HepG2 (cell line): ENCODE data around the gene RASAL1. TPM values are rescaled to one million over a fixed set of nuclear protein-coding genes. Genes with fewer than 3 reads are reported as not detected.
A peak's percentile ranks its signal among the peaks of the same experiment; 100 is the strongest.

Source experiments
- ATAC-seq: fragments of 200-7000 bp; cut with Tn5 transposase; 3 replicates; pipeline ENCODE4 v1.9.1; 2020; ENCODE audit warnings: mild to moderate bottlenecking, moderate library complexity
- BruUV-seq: library from RNA; stranded (reverse); fragments of 400-500 nt; replicated peaks from 2 replicates; lab custom pipeline; 2021; lab: Mats Ljungman, UMichigan
- CTCF ChIA-PET: fragments of 300-600 bp; formaldehyde crosslinking; extraction: SDS; loops from one replicate; lab custom pipeline; 2021; ENCODE audit warnings: low total read pairs, inconsistent platforms, low intra/inter-chr PET ratio; lab: Yijun Ruan, JAX
- POLR2A ChIA-PET: fragments of 350-600 bp; sonication (Branson Sonifier 250); formaldehyde crosslinking; loops from one replicate; lab custom pipeline; 2020; ENCODE audit warnings: antibody characterized with exemption, inconsistent platforms; lab: Yijun Ruan, JAX
- DNase-seq: peaks from one replicate; pipeline ENCODE4 v3.0.0-alpha.2; 2015; ENCODE audit warnings: low spot score
- FAIRE-seq: peaks from 3 replicates; lab custom pipeline; 2011; peaks lifted over from hg19 to GRCh38; lab: Jason Lieb, UNC
- H2AFZ ChIP-seq: one replicate; pipeline ENCODE4 v1.6.1; 2011; ENCODE audit warnings: low read length, inconsistent platforms
- H3K27ac ChIP-seq: fragments of 300-600 bp; 3 replicates; pipeline ENCODE4 v1.8.0; 2011; ENCODE audit warnings: mixed run types, mild to moderate bottlenecking, mixed read lengths, low read length, inconsistent platforms; ENCODE audit not compliant: insufficient read depth; ENCODE audit errors: extremely low read length
- H3K27me3 ChIP-seq, 2 experiments: fragments of 200-600 bp in 1 of 2; 2 replicates in 1 of 2; 3 replicates in 1 of 2; pipeline versions ENCODE4 v1.6.0 to v1.8.0; 2011; ENCODE audit warnings: low read length in 2 of 2, mild to moderate bottlenecking in 2 of 2, moderate library complexity in 2 of 2, inconsistent platforms in 1 of 2; ENCODE audit not compliant: insufficient read depth in 2 of 2, control insufficient read depth in 1 of 2
- H3K36me3 ChIP-seq, 2 experiments: fragments of 200-600 bp in 1 of 2; replicated peaks in 1 of 2; 2 replicates in 1 of 2; 3 replicates in 1 of 2; pipeline versions ENCODE4 v1.5.1 to v1.8.0; 2011; ENCODE audit warnings: low read length in 2 of 2, inconsistent platforms in 1 of 2; ENCODE audit not compliant: insufficient read depth in 2 of 2, control insufficient read depth in 1 of 2
- H3K4me1 ChIP-seq: 2 replicates; pipeline ENCODE4 v1.5.1; 2012; ENCODE audit warnings: low read length, inconsistent platforms; ENCODE audit not compliant: insufficient read depth
- H3K4me2 ChIP-seq: 2 replicates; pipeline ENCODE4 v1.6.0; 2011; ENCODE audit warnings: low read depth, low read length, inconsistent platforms
- H3K4me3 ChIP-seq, 3 experiments: fragments of 200-600 bp in 1 of 3; sonication (generic), shearing (Covaris generic) in 1 of 3; replicated peaks in 1 of 3; 2 replicates each; pipeline ENCODE4 v1.5.1; 2011 to 2016; ENCODE audit warnings: low read length in 3 of 3, inconsistent platforms in 2 of 3, low read depth in 2 of 3, mild to moderate bottlenecking in 2 of 3, control low read depth in 1 of 3, mixed read lengths in 1 of 3; ENCODE audit not compliant: insufficient read depth in 1 of 3
- H3K79me2 ChIP-seq: one replicate; pipeline ENCODE4 v1.6.1; 2011; ENCODE audit warnings: low read length, inconsistent platforms; ENCODE audit not compliant: insufficient read depth
- H3K9ac ChIP-seq: 2 replicates; pipeline ENCODE4 v1.6.0; 2011; ENCODE audit warnings: mild to moderate bottlenecking, low read depth, low read length, inconsistent platforms; ENCODE audit not compliant: insufficient read depth
- H3K9me3 ChIP-seq: 2 replicates; pipeline ENCODE4 v1.5.1; 2012; ENCODE audit warnings: mild to moderate bottlenecking, low read length
- H4K20me1 ChIP-seq: 2 replicates; pipeline ENCODE4 v1.6.0; 2011; ENCODE audit warnings: inconsistent platforms, mild to moderate bottlenecking, low read length, moderate library complexity; ENCODE audit not compliant: insufficient read depth
- GMEB2 ChIP-seq: IDR thresholded peaks from 2 replicates; pipeline ENCODE4 v1.6.1; 2016; ENCODE audit warnings: missing biosample characterization, missing genetic modification reagents, low read depth
- ZKSCAN1 ChIP-seq: fragments of 150-350 bp; IDR thresholded peaks from 2 replicates; pipeline ENCODE4 v1.6.1; 2014; ENCODE audit warnings: low read length
- ZNF121 ChIP-seq: sonication (generic); formaldehyde crosslinking; IDR thresholded peaks from 2 replicates; pipeline ENCODE4 v1.5.0; 2020; ENCODE audit warnings: mild to moderate bottlenecking, missing genetic modification reagents
- WGBS: methylation state at CpG from one replicate; pipeline ENCODE4 v1.1.6; 2017; ENCODE audit warnings: low lambda C conversion rate; 5-methylcytosine and 5-hydroxymethylcytosine counted together
- in situ Hi-C: cut with HindIII; loops from 2 replicates; pipeline ENCODE4 v1.10.0; 2017; ENCODE audit warnings: low pct_unique_long_range_greater_than_20kb; ENCODE audit not compliant: extremely low pct_ligation_motif_present
- intact Hi-C: fragments of 100-400 bp; cut with micrococcal nuclease; formaldehyde crosslinking; loops from one replicate; pipeline ENCODE4 v1.10.0; 2022; ENCODE audit not compliant: unreplicated experiment
- polyA plus RNA-seq, 8 experiments: library from polyadenylated mRNA; depleted of rRNA in 3 of 8; stranded (reverse) in 7 of 8; unstranded in 1 of 8; fragments of >200 nt; fragmentation: Illumina TruSeq in 4 of 8; extraction: Trizol in 4 of 8; gene quantifications; 2 replicates each; pipeline versions ENCODE4 v1.2.1 to v1.2.3, GENCODE V29; 2011 to 2016; ENCODE audit warnings: low read depth in 4 of 8, missing spikeins in 1 of 8, mixed read lengths in 1 of 8; ENCODE audit not compliant: insufficient read depth in 1 of 8
- total RNA-seq, 5 experiments: library from RNA; depleted of rRNA; stranded (reverse); fragments of >200 nt; fragmentation: Illumina TruSeq; extraction: Trizol; gene quantifications; 2 replicates each; pipeline ENCODE4 v1.2.3, GENCODE V29; 2016; ENCODE audit warnings: low read depth in 1 of 5

RASAL1 gene
- total and polyA plus RNA-seq, 2 of the 13 experiments (the other 11 are each of a cell fraction or from before 2014, with no cell fraction given): not detected

GRCh38 chr12:113075137-113075683 is 60.4 kb downstream of the RASAL1 start:
- Histone ChIP-seq H4K20me1 (no peaks in the 10 kb centered on the region), H3K27me3 (peaks cover 6 to 9% of the 10 kb centered on the region in 2 experiments; a peak in 3 of 5 replicates), H3K4me1 (peaks cover 23% of the 10 kb centered on the region), H3K4me3 (no peak overlapping the region), H3K9me3 (no peaks in the 10 kb centered on the region), H3K27ac (no peak overlapping the region), H3K79me2 (no peaks in the 10 kb centered on the region), H3K4me2 (no peak overlapping the region), H2AFZ (no peak overlapping the region), H3K9ac (no peak overlapping the region), H3K36me3 (no peaks in the 10 kb centered on the region)
- no peak for DNase-seq
- intact Hi-C loops (no loop called here), in situ Hi-C loops (no loop called here)
- no TSS peak for BruUV-seq
- no peak for ATAC-seq
- FAIRE-seq: no peak
- WGBS: 35% methylated on average over 6 of the region's 6 CpGs
- POLR2A ChIA-PET: no interaction called here
- CTCF ChIA-PET: no interaction called here
- TF ChIP-seq ZNF121 (CRISPR knock-in tag): no peak

- Histone ChIP-seq H3K9ac (no peak overlapping the region), H3K4me2 (no peak overlapping the region), H3K27ac (no peak overlapping the region)
- TF ChIP-seq ZKSCAN1 (peak; percentile 47; the same call in 1 of the 2 replicates), GMEB2 (no peak)
- TF ChIP-seq, all 625 proteins: peak for 1
- POLR2A ChIA-PET: no interaction called here
- Histone ChIP-seq H3K9me3 (no peaks in the 10 kb centered on the region), H3K36me3 (no peaks in the 10 kb centered on the region), H3K4me1 (peaks cover 23% of the 10 kb centered on the region), H4K20me1 (no peaks in the 10 kb centered on the region), H2AFZ (no peak overlapping the region), H3K4me3 (no peak overlapping the region), H3K27me3 (peaks cover 8 to 17% of the 10 kb centered on the region in 2 experiments; a peak in 4 of 5 replicates), H3K79me2 (no peaks in the 10 kb centered on the region)
- 67% methylated on average over 3 of the region's 3 CpGs for WGBS
- no peak for ATAC-seq
- no TSS peak for BruUV-seq
- FAIRE-seq: no peak
- CTCF ChIA-PET: no interaction called here
- in situ Hi-C loops (no loop called here), intact Hi-C loops (no loop called here)
- DNase-seq: no peak
These were observed 62.0 kb downstream of the RASAL1 start for GRCh38 chr12:113073586-113073985.
